HG02870 (cell line): Measurements from ENCODE around the gene PRR23E.

Experiments
- ATAC-seq: cut with Tn5 transposase; IDR thresholded peaks from one replicate; pipeline ENCODE4 v1.9.1; 2021; ENCODE audit warnings: mild to moderate bottlenecking, moderate library complexity; ENCODE audit not compliant: unreplicated experiment

Gene PRR23E

GRCh38 chr3:127183931-127184869 is 8.7 kb upstream of the PRR23E start:
- no peak for ATAC-seq

GRCh38 chr3:127184870-127185216 is 8.1 kb upstream of the PRR23E start:
- ATAC-seq: no peak

GRCh38 chr3:127185268-127185667 is 7.7 kb upstream of the PRR23E start:
- ATAC-seq: no peak

GRCh38 chr3:127185962-127186674 is 6.8 kb upstream of the PRR23E start:
- ATAC-seq: no peak

- no peak for ATAC-seq
Measured at GRCh38 chr3:127187316-127187715, 5.6 kb upstream of the PRR23E start.

- no peak for ATAC-seq
Measured at GRCh38 chr3:127193341-127193740, 410 bp downstream of the PRR23E start.

- no peak for ATAC-seq
Measured at GRCh38 chr3:127193775-127194174, 844 bp downstream of the PRR23E start.

- no peak for ATAC-seq
Measured at GRCh38 chr3:127194601-127195187, 1.8 kb downstream of the PRR23E start.

GRCh38 chr3:127195417-127195816 is 2.5 kb downstream of the PRR23E start:
- ATAC-seq: no peak

GRCh38 chr3:127196002-127196401 is 3.1 kb downstream of the PRR23E start:
- no peak for ATAC-seq

- no peak for ATAC-seq
Measured at GRCh38 chr3:127196466-127197299, 3.8 kb downstream of the PRR23E start.

- ATAC-seq: no peak
Measured at GRCh38 chr3:127197300-127198189, 4.6 kb downstream of the PRR23E start.

GRCh38 chr3:127200086-127200691 is 7.3 kb downstream of the PRR23E start:
- ATAC-seq: no peak

GRCh38 chr3:127203024-127203423 is 10.1 kb downstream of the PRR23E start:
- no peak for ATAC-seq

- no peak for ATAC-seq
Measured at GRCh38 chr3:127204841-127205582, 12.1 kb downstream of the PRR23E start.

- no peak for ATAC-seq
Measured at GRCh38 chr3:127206154-127206553, 13.2 kb downstream of the PRR23E start.

GRCh38 chr3:127206611-127207516 is 13.9 kb downstream of the PRR23E start:
- ATAC-seq: no peak
